ENCODE measurements around the gene NDUFS8. TPM values are rescaled to one million over a fixed set of nuclear protein-coding genes. Genes with fewer than 3 reads are reported as not detected.

The NDUFS8 gene
- total and polyA plus RNA-seq, 12 donors: 330 to 774 (median 430) TPM

GRCh38 chr11:68053981-68054812 lies 23.7 kb downstream of the NDUFS8 start:
- Histone ChIP-seq H3K36me3 (peaks cover 0 to 66% (median 7%) of the 10 kb centered on the region in 9 donors), H3K4me3 (no peak overlapping the region), H3K27ac (no peak overlapping the region), H3K27me3 (no peaks in the 10 kb centered on the region), H3K9me3 (no peaks in the 10 kb centered on the region), H3K4me1 (peaks cover 0 to 6% (median 0%) of the 10 kb centered on the region in 9 donors)
- DNase-seq: no peak
- WGBS, 2 donors: 91 to 93% methylated on average over 11 of the region's 11 CpGs
- intact Hi-C loops (cut with DNase I): no loop called here
- no peak for ATAC-seq
- no peak for TF ChIP-seq CTCF (IDR thresholded peaks at IDR 0.05)

- no peak for TF ChIP-seq CTCF (IDR thresholded peaks at IDR 0.05)
- H3K9me3 ChIP-seq: no peaks in the 10 kb centered on the region
- H3K27ac ChIP-seq: no peak overlapping the region
- H3K27me3 ChIP-seq: no peaks in the 10 kb centered on the region
- intact Hi-C loops (cut with DNase I): no loop called here
- H3K4me3 ChIP-seq: no peak overlapping the region
- H3K36me3 ChIP-seq: peaks cover 0 to 62% (median 6%) of the 10 kb centered on the region in 9 donors
- WGBS, 2 donors: 88 to 91% methylated on average over 12 of the region's 12 CpGs
- DNase-seq (no peak), ATAC-seq (no peak)
- no peaks in the 10 kb centered on the region for H3K4me1 ChIP-seq
Observed at GRCh38 chr11:68056317-68057285, 26.1 kb downstream of the NDUFS8 start.

GRCh38 chr11:68057807-68058206 lies 27.3 kb downstream of the NDUFS8 start:
- TF ChIP-seq CTCF (IDR thresholded peaks at IDR 0.05): no peak
- no peak overlapping the region for H3K27ac ChIP-seq
- WGBS, 2 donors: 97 to 99% methylated on average over 4 of the region's 4 CpGs
- H3K27me3 ChIP-seq: no peaks in the 10 kb centered on the region
- H3K9me3 ChIP-seq: no peaks in the 10 kb centered on the region
- no peaks in the 10 kb centered on the region for H3K4me1 ChIP-seq
- H3K4me3 ChIP-seq: no peak overlapping the region
- no peak for DNase-seq
- no peak for ATAC-seq
- intact Hi-C loops (cut with DNase I): no loop called here
- peaks cover 0 to 61% (median 7%) of the 10 kb centered on the region in 9 donors for H3K36me3 ChIP-seq

- no peak for DNase-seq
- Histone ChIP-seq H3K4me3 (no peak overlapping the region), H3K36me3 (peaks cover 0 to 84% (median 32%) of the 10 kb centered on the region in 9 donors), H3K27ac (no peak overlapping the region), H3K9me3 (no peaks in the 10 kb centered on the region), H3K4me1 (peaks cover 0 to 12% (median 4%) of the 10 kb centered on the region in 9 donors), H3K27me3 (no peaks in the 10 kb centered on the region)
- intact Hi-C loops (cut with DNase I): loop anchor here in 1 of 10 donors (10.0 kb wide), 1 partner anchor 143 kb away; no protein-coding TSS in a partner anchor
- ATAC-seq: no peak
- TF ChIP-seq CTCF (IDR thresholded peaks at IDR 0.05): no peak
- WGBS, 2 donors: 95 to 96% methylated on average over 7 of the region's 7 CpGs
Observed at GRCh38 chr11:68061508-68061907, 31.0 kb downstream of the NDUFS8 start.

All from heart right ventricle (tissue), 16 donors.